Uterus (tissue), 4 donors: Measurements from ENCODE around the gene RETREG3. TPM values are rescaled to one million over a fixed set of nuclear protein-coding genes. Genes with fewer than 3 reads are reported as not detected.
"Not testable (repeated sequence)": the region's sequence is repeated elsewhere in the genome, so short reads cannot be mapped to it uniquely, and the experiment has no call there.

ENCODE experiments used
- DNase-seq, 2 donors: peaks; one replicate each; pipeline ENCODE4 v3.0.0-alpha.2; 2019 to 2020
- H3K27ac ChIP-seq, 2 donors: fragments of 200-600 bp; sonication (generic); 1 replicate in 1 of 2; 2 replicates in 1 of 2; pipeline ENCODE4 v1.5.1; 2016 to 2018
- H3K27me3 ChIP-seq, 2 donors: fragments of 200-600 bp; sonication (generic); one replicate each; pipeline ENCODE4 v1.5.1; 2018 to 2019; ENCODE audit warnings: control low read depth in 1 of 2
- H3K36me3 ChIP-seq, 2 donors: fragments of 200-600 bp; sonication (generic); one replicate each; pipeline ENCODE4 v1.5.1; 2019; ENCODE audit warnings: control low read depth in 1 of 2
- H3K4me1 ChIP-seq, 2 donors: fragments of 200-600 bp; sonication (generic); one replicate each; pipeline ENCODE4 v1.5.1; 2018 to 2019; ENCODE audit warnings: control low read depth in 1 of 2
- H3K4me3 ChIP-seq, 2 donors: fragments of 200-600 bp; sonication (generic); 1 replicate in 1 of 2; 2 replicates in 1 of 2; pipeline ENCODE4 v1.5.1; 2018 to 2019; ENCODE audit warnings: mild to moderate bottlenecking in 1 of 2
- H3K9me3 ChIP-seq, 2 donors: fragments of 200-600 bp; sonication (generic); one replicate each; pipeline ENCODE4 v1.5.1; 2019; ENCODE audit warnings: control low read depth in 1 of 2
- CTCF ChIP-seq, 4 experiments: fragments of 200-600 bp in 2 of 4; fragments of 450-650 bp in 2 of 4; sonication (generic) in 2 of 4; IDR thresholded peaks; one replicate each; pipeline ENCODE4 v1.5.1; 2016 to 2019; ENCODE audit warnings: antibody characterized with exemption in 4 of 4, mild to moderate bottlenecking in 2 of 4, moderate library complexity in 1 of 4
- POLR2A ChIP-seq, 2 donors: fragments of 450-650 bp; IDR thresholded peaks; one replicate each; pipeline ENCODE4 v1.6.1; 2016; ENCODE audit warnings: antibody characterized with exemption in 2 of 2, mild to moderate bottlenecking in 1 of 2, moderate library complexity in 1 of 2
- intact Hi-C: fragments of 100-400 bp; cut with DNase I; formaldehyde crosslinking; loops from one replicate; pipeline ENCODE4 v1.15.1; 2023; ENCODE audit warnings: low total_unique reads
- total RNA-seq, 4 donors: library from RNA; depleted of rRNA in 3 of 4; stranded (reverse); fragments of >200 nt in 3 of 4; gene quantifications; one replicate each; pipeline versions ENCODE4 v1.1.0 to v1.2.4, GENCODE V29; 2014 to 2023
- donor health status: DM: yes; HTN: yes; CAD: no.

The RETREG3 gene
- total RNA-seq, 4 donors from 2014 or later: 12.6 to 72.7 (median 46.3) TPM

DNA sequence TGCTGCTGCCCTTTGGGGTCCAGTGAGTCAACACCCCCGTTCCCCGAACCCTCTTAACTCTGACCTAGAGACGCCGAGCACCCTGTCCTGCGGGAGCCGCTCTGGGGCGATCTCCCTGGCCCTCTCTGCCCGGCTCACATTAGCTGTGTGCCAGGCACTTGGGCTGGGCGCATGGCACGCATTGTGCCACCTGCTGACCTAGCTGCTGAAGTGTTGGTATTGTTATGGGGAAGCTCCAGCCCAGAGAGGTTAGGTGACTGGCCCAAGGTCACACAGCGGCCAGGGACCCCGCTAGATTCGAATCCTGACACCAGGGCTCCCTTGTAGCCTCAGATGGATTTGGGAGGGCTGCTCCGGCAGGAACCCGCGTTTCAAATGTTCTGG, 55.3 kb downstream of the RETREG3 start:
- DNase-seq: no peak
- peak overlapping the region; percentile 84 to 87 for H3K27ac ChIP-seq
- peak overlapping the region; percentile 70 to 73 for H3K4me3 ChIP-seq
- TF ChIP-seq CTCF (IDR thresholded peaks at IDR 0.05): no peak
- TF ChIP-seq POLR2A (IDR thresholded peaks at IDR 0.05): no peak
- no peaks in the 10 kb centered on the region for H3K9me3 ChIP-seq
- peaks cover 4 to 9% of the 10 kb centered on the region in 2 donors for H3K4me1 ChIP-seq
- H3K27me3 ChIP-seq: no peaks in the 10 kb centered on the region
- H3K36me3 ChIP-seq: no peaks in the 10 kb centered on the region
- intact Hi-C loops: no loop called here

GRCh38 chr17:42553161-42553818, 55.9 kb downstream of the RETREG3 start:
- no peak overlapping the region for H3K4me3 ChIP-seq
- H3K4me1 ChIP-seq: peaks cover 4 to 9% of the 10 kb centered on the region in 2 donors
- H3K9me3 ChIP-seq: no peaks in the 10 kb centered on the region
- H3K36me3 ChIP-seq: no peaks in the 10 kb centered on the region
- DNase-seq: peak in 1 of 2 donors; percentile 46
- H3K27me3 ChIP-seq: no peaks in the 10 kb centered on the region
- peak overlapping the region in 1 of 2 donors; percentile 87 for H3K27ac ChIP-seq
- TF ChIP-seq CTCF (IDR thresholded peaks at IDR 0.05) (no peak), POLR2A (IDR thresholded peaks at IDR 0.05) (no peak)
- intact Hi-C loops: no loop called here

DNA sequence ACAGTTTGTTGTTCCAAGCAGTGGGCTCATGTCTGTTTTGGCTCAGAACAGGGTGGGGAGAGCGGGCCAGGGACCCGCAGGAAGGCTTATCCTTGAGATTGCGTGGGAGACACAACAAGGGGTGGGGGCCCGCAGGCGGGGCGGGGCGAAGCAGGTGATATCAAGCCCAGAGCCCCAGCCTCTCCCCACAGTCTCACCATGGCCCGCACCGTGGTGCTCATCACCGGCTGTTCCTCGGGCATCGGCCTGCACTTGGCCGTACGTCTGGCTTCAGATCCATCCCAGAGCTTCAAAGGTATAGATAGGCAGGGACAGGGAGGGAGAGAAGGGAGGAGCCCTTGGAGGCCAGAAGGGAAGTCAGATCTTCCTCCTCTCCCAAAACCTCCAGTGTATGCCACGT, 56.4 kb downstream of the RETREG3 start, which contains the start of gene HSD17B1:
HSD17B1 (plus strand) TSS at position 188 of the 400 bp plus-strand sequence; CDS start at position 199, 11 bp downstream.
- H3K27me3 ChIP-seq, intact Hi-C loops, DNase-seq, H3K9me3 ChIP-seq, H3K4me1 ChIP-seq, H3K36me3 ChIP-seq: not testable (repeated sequence)
- Histone ChIP-seq H3K4me3 (peak within 1 kb of the TSS in 1 of 2 donors; percentile 70), H3K27ac (peak within 1 kb of the TSS; percentile 84 to 87)

DNA sequence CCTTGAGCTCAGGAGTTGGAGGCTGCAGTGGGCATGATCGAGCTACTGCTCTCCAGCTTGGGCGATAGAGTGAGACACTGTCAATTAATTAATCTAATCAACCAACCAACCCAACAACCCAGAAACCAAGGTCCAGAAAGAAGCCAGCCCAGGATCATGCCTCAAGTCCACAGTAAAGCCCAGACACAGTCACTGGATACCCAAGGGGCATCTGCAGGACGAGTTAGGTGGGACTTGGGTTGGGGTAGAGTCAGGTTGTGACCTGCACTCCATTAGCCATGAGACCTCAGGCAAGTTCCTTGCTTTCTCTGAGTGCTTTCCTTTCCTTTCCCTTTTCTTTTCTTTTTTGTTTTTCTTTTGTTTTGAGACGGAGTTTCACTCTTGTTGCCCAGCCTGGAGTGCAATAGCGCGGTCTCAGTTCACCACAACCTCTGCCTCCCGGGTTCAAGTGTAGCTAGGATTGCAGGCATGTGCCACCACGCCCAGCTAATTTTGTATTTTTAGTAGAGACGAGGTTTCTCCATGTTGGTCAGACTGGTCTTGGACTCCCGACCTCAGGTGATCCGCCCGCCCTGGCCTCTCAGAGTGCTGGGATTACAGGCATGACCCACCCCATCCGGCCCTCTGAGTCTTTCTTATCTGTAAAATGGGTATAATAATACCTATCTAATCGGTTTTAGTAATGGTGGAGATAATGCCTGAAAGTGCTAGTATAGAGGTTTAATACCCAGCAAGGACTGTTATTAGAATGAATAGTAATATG, 60.0 kb downstream of the RETREG3 start:
- TF ChIP-seq CTCF (IDR thresholded peaks at IDR 0.05): no peak
- no peak for TF ChIP-seq POLR2A (IDR thresholded peaks at IDR 0.05)
- Histone ChIP-seq H3K27ac (no peak overlapping the region), H3K27me3 (no peaks in the 10 kb centered on the region), H3K36me3 (no peaks in the 10 kb centered on the region), H3K4me1 (peaks cover 4 to 9% of the 10 kb centered on the region in 2 donors), H3K9me3 (no peaks in the 10 kb centered on the region), H3K4me3 (no peak overlapping the region)
- intact Hi-C loops: no loop called here
- DNase-seq: no peak

- Histone ChIP-seq H3K4me3 (peak overlapping the region; percentile 7 to 8), H3K36me3 (no peaks in the 10 kb centered on the region), H3K9me3 (no peaks in the 10 kb centered on the region), H3K27ac (no peak overlapping the region), H3K27me3 (no peaks in the 10 kb centered on the region), H3K4me1 (peaks cover under 1 to 2% of the 10 kb centered on the region in 2 donors)
- DNase-seq: peak in 1 of 2 donors; percentile 51
- intact Hi-C loops: no loop called here
- TF ChIP-seq POLR2A (IDR thresholded peaks at IDR 0.05): no peak
- peak in 3 of 4 experiments; percentile 19 to 50 (median 27) for TF ChIP-seq CTCF (IDR thresholded peaks at IDR 0.05)
Measured at GRCh38 chr17:42548070-42548837, 60.9 kb downstream of the RETREG3 start.
